LNCaP clone FGC (cell line): ENCODE results near the gene SGPL1.

Experiments used
- DNase-seq: peaks from one replicate; pipeline ENCODE4 v3.0.0-alpha.2; 2011; ENCODE audit warnings: low read depth
- H3K4me3 ChIP-seq: 2 replicates; pipeline ENCODE4 v1.5.1; 2011; ENCODE audit warnings: mild to moderate bottlenecking, low read depth, low read length, control low read depth
- CTCF ChIP-seq: IDR thresholded peaks from 2 replicates; pipeline ENCODE4 v1.5.1; 2012; ENCODE audit warnings: mild to moderate bottlenecking; ENCODE audit not compliant: control insufficient read depth, insufficient read depth; ENCODE audit errors: extremely low read depth

SGPL1 gene

GRCh38 chr10:70846795-70847194, 31.0 kb downstream of the SGPL1 start:
- no peak for DNase-seq
- no peak for TF ChIP-seq CTCF
- no peak overlapping the region for H3K4me3 ChIP-seq

GRCh38 chr10:70847659-70848360, 32.1 kb downstream of the SGPL1 start:
- no peak for DNase-seq
- H3K4me3 ChIP-seq = no peak overlapping the region
- TF ChIP-seq CTCF = no peak

GRCh38 chr10:70849582-70850016, 33.9 kb downstream of the SGPL1 start:
- no peak for DNase-seq
- no peak overlapping the region for H3K4me3 ChIP-seq
- TF ChIP-seq CTCF = no peak

- DNase-seq = no peak
- TF ChIP-seq CTCF = no peak
- no peak overlapping the region for H3K4me3 ChIP-seq
Observed at GRCh38 chr10:70850097-70850496, 34.3 kb downstream of the SGPL1 start.

GRCh38 chr10:70851597-70852475, 36.1 kb downstream of the SGPL1 start:
- no peak overlapping the region for H3K4me3 ChIP-seq
- TF ChIP-seq CTCF = no peak
- DNase-seq = peak; percentile 89

GRCh38 chr10:70853038-70853437, 37.3 kb downstream of the SGPL1 start:
- no peak for DNase-seq
- no peak overlapping the region for H3K4me3 ChIP-seq
- TF ChIP-seq CTCF = no peak
